Gastroesophageal sphincter (tissue), 2 donors: ENCODE data around the gene FABP7.

Experiments
- EP300 ChIP-seq: sonication (generic); formaldehyde crosslinking; IDR thresholded peaks from one replicate; pipeline ENCODE4 v1.6.1; 2017; ENCODE audit warnings: antibody characterized with exemption, mild to moderate bottlenecking
- POLR2A ChIP-seq, 2 donors: fragments of 450-650 bp; IDR thresholded peaks; one replicate each; pipeline ENCODE4 v1.6.1; 2017; ENCODE audit warnings: antibody characterized with exemption in 2 of 2, mild to moderate bottlenecking in 2 of 2, moderate library complexity in 1 of 2

DNA sequence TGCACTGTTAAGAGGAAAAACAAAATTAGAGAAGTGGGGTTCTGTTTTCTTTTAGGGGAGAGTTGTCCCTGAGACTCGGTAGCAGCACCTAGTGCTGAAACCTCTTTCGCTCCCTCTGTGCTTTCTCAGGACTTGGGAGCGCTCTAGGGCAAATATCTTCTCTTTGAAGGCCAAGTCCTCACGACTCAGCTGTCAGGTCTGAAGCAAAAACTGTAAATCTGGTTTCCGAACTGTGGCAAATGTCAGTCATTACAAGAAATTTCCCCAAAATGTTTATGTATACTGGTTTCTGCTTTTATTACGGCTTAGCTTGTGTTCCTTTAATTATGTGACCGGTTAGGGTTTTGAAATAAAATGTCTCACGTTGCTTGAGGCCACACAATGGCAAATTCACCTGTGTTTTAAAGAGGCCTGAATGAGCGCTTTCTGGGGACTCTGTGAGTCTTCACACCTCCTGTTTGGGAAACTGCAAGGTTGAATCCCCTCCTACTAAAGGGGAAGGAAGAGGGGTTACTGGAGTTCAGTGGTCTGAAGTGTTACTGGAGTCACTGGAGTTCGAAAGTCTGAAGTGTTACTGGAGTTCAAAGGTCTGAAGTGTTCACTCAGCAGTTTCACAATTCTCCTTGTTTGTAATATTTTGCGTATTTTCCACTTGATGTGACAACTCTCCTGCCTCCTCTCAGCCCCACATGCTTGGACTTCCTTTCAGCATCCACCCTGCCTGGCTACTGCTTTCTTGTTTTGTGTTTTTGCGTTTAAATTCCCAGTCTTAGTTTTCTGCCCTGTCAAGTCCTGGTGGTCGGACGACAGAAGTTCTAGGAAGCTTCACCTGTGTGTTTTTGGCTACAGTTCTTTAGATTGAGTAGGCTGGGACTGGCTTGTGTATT is 11.2 kb downstream of the FABP7 start:
- no peak for TF ChIP-seq POLR2A (IDR thresholded peaks at IDR 0.05)
- no peak for TF ChIP-seq EP300
